Astrocyte of the cerebellum (primary cell): Measurements from ENCODE around the gene UNKL.

Source experiments
- DNase-seq: peaks from one replicate; pipeline ENCODE4 v3.0.0-alpha.2; 2011; ENCODE audit warnings: low read depth
- H3K4me3 ChIP-seq: 2 replicates; pipeline ENCODE4 v1.5.1; 2011; ENCODE audit warnings: mild to moderate bottlenecking, low read depth, low read length, moderate library complexity
- in situ Hi-C: cut with HindIII; loops from 2 replicates; pipeline ENCODE4 v1.10.0; 2017; ENCODE audit warnings: low sequenced_read_pairs
- TF ChIP-seq, protein P1 (sequence below): IDR thresholded peaks from 2 replicates; pipeline ENCODE4 v1.5.1; 2012; ENCODE audit warnings: low read length, low read depth, moderate library complexity, mild to moderate bottlenecking; ENCODE audit errors: missing control alignments

Gene UNKL

DNA sequence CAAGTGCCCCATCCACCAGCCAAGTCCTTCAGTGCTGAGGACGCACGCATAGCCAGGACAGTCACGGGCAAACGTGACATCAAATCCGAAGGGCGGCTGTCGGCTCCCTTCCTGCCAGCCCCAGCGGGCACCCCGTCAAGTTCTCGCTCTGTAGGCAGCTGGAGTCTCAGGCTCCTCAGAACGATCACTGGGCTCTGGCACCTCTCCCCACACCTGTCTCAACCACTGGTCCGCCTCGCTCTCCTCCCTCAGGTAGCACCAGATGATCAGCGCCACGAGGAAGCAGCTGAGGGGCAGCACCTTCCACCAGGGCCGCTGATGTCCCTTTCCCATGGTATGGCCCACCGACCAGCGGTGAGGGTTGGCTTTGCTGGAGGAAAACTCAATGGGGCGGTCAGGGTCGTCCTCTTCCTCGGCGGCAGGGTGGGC, 5.6 kb upstream of the UNKL start:
- no peak for DNase-seq
- in situ Hi-C loops, result no loop called here
- H3K4me3 ChIP-seq, result peak overlapping the region; percentile 83
- TF ChIP-seq, protein P1, sequence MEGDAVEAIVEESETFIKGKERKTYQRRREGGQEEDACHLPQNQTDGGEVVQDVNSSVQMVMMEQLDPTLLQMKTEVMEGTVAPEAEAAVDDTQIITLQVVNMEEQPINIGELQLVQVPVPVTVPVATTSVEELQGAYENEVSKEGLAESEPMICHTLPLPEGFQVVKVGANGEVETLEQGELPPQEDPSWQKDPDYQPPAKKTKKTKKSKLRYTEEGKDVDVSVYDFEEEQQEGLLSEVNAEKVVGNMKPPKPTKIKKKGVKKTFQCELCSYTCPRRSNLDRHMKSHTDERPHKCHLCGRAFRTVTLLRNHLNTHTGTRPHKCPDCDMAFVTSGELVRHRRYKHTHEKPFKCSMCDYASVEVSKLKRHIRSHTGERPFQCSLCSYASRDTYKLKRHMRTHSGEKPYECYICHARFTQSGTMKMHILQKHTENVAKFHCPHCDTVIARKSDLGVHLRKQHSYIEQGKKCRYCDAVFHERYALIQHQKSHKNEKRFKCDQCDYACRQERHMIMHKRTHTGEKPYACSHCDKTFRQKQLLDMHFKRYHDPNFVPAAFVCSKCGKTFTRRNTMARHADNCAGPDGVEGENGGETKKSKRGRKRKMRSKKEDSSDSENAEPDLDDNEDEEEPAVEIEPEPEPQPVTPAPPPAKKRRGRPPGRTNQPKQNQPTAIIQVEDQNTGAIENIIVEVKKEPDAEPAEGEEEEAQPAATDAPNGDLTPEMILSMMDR, result no peak

DNA sequence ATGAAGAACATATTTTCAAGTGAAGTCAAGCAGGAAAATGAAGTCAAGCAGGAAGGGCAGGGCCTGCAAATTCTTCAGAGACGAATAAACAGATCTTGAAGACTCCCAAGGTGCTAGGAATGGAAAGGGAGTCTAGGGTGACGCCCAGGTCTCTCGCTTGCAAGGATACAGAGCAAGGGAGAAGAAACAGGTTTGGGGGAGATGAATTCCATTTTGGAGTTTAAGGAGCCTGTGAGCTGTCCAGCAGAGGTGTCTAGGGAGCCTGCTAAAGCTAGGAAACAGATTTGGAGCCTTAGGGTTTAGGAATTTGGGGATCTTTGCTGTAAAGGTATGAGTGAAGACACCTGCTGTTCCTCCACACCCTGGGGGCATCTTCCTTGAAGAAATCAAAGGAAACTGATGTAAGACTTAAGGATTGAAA, 2.0 kb upstream of the UNKL start:
- TF ChIP-seq, protein P1, result no peak
- no peak for DNase-seq
- in situ Hi-C loops, result no loop called here
- H3K4me3 ChIP-seq, result no peak overlapping the region

DNA sequence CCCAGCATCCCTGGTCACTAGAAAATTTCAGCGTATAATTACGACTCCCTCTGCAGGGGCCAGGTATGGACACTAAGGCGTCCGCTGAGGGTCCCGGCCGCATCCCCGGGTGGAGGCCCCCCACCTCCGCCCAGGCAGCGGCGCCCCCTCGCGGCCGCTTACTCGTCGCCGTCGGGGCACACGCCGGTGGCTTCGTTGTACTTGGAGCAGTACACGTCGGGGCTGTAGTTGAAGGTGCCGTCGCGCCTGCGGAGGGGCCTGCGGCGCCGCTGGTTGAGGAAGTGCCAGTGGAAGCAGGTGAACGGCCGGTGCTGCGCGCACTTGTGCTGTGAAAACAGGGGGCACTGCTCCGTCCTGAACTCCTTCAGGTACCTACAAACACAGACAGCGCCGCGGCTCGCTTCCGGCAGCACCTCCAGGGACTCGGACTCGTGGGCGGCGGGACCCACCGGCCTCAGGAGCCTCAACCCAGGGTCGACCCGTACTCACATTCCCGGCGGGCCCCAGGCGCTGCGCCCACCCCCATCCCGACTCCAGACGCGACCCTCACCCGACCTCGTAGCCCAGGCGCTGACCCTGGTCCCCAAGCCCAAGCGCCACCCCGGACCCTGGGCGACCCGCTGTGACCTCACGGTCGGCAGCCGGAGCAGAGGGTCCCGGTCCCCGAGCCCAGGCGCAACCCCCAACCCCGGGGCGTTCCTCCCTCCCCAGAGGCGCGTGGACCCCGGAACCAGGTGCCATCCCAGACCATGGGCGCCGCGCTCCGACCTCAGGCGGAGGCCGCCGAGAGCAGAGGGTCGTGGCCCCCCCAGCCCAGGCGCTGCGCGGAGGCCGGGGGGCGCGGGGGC, 596 bp downstream of the UNKL start:
- peak overlapping the region; percentile 85 for H3K4me3 ChIP-seq
- in situ Hi-C loops, result no loop called here
- no peak for DNase-seq
- TF ChIP-seq, protein P1, result peak; percentile 65

DNA sequence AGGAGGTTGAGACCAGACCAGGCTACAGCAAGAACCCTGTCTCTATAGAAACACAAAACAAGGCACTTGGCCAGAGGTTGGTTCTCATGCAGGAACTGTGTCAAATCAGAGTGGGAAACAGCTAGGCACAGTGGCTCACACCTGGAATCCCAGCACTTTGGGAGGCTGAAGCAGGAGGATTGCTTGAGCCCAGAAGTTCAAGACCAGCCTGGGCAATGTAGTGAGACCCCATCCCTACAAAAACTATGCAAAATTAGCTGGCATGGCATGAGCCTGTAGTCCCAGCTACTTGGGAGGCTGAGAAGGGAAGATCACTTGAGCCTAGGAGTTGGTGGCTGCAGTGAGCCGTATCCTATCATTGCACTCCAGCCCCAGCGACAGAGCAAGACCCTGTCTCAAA, 1.7 kb downstream of the UNKL start:
- in situ Hi-C loops, result no loop called here
- TF ChIP-seq, protein P1, result no peak
- H3K4me3 ChIP-seq, result no peak overlapping the region
- no peak for DNase-seq

DNA sequence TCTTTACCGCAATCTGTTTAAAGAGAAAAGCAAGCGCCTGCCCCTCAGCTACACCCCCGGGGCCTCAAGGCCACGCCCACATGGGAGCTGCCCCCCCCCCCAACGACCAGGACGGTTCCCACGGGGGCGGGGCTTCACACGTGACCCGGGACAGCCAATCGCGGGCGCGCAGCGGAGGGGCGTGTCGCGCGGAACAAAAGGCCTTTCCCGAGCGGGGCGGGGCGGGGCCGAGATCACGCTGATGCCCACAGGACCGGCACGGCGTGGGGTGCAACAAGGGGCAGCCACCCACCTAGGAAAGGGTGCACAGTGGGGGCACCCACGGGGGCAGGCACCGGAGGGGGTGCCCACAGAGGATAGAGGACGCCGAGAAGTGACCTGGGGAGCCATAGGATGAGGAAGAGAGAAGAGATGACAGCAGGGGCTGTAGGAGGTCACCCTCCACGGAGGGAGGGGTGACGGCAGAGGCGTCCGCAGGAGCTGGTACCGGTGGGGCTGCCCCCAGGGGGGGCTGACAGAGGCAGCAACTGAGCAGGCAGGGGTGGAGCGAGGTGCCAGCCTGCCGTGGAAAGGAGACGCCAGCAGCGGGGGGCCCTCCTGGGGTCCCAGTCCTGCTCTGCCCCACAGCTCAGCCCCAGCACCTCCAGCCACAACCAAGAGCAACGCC, 6.2 kb downstream of the UNKL start:
- TF ChIP-seq, protein P1, result no peak
- peak; percentile 66 for DNase-seq
- peak overlapping the region; percentile 56 for H3K4me3 ChIP-seq
- in situ Hi-C loops, result no loop called here

DNA sequence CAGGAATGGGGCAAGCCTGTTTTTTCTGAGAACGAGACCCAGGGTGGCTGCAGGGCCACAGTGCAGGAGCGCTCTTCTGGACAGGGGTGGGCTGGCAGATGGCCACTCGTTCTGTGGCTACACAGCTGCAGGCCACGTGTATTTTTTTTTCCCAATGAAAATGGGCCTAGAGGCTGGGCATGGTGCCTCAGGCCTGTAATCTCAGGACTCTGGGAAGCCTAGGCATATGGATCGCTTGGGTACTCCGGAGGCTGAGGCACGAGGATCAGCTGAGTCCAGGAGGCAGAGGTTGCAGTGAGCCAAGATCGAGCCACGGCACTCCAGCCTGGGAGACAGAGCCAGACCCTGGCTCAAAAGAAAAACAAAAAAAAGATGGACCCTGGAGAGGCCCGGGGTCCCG, 6.8 kb downstream of the UNKL start:
- H3K4me3 ChIP-seq, result peak overlapping the region; percentile 56
- in situ Hi-C loops, result no loop called here
- DNase-seq, result no peak
- TF ChIP-seq, protein P1, result no peak
